Neural crest cell (in vitro differentiated cells): ENCODE results near the gene KRAS. TPM values are rescaled to one million over a fixed set of nuclear protein-coding genes. Genes with fewer than 3 reads are reported as not detected.

Source experiments
- DNase-seq: peaks from one replicate; pipeline ENCODE4 v3.0.0; 2021; ENCODE audit warnings: low read depth, mixed read lengths, low spot score
- H3K27ac Mint-ChIP-seq: one replicate; pipeline ENCODE4 v1.8.0; 2021; ENCODE audit warnings: mild to moderate bottlenecking, mixed read lengths; ENCODE audit not compliant: unreplicated experiment
- H3K27me3 Mint-ChIP-seq: 2 replicates; pipeline ENCODE4 v1.8.0; 2021; ENCODE audit warnings: low read depth, mild to moderate bottlenecking, mixed read lengths
- H3K36me3 Mint-ChIP-seq: 2 replicates; pipeline ENCODE4 v1.8.0; 2021; ENCODE audit warnings: low read depth, mild to moderate bottlenecking, mixed read lengths
- H3K4me1 Mint-ChIP-seq: 2 replicates; pipeline ENCODE4 v1.8.0; 2021; ENCODE audit warnings: mixed read lengths
- H3K4me3 Mint-ChIP-seq: one replicate; pipeline ENCODE4 v1.8.0; 2021; ENCODE audit warnings: mild to moderate bottlenecking, mixed read lengths
- H3K9me3 Mint-ChIP-seq: 2 replicates; pipeline ENCODE4 v1.8.0; 2021; ENCODE audit warnings: mixed read lengths
- CTCF ChIP-seq: fragments of 200-600 bp; sonication (generic); conservative IDR thresholded peaks from 2 replicates; pipeline ENCODE4 v1.5.0; 2021; ENCODE audit warnings: antibody characterized with exemption, mild to moderate bottlenecking
- total RNA-seq: library from RNA; stranded (reverse); gene quantifications from 2 replicates; pipeline ENCODE4 v1.2.1, GENCODE V29; 2021

KRAS gene
- total RNA-seq, 1 donor from 2014 or later: 31.2 TPM

GRCh38 chr12:25195056-25195971, 55.4 kb downstream of the KRAS start, which contains the start of the genes DNAI7 and ETFRF1:
Gene DNAI7, minus strand, starts transcription at chr12:25195160. Its CDS starts 82 bp downstream, at chr12:25195078.
Gene ETFRF1, plus strand, starts transcription at chr12:25195237. Its CDS starts 8,720 bp downstream, at chr12:25203957.
- peak within 1 kb of the TSS; percentile 97 for H3K4me3 Mint-ChIP-seq
- peak within 1 kb of the TSS; percentile 93 for H3K27ac Mint-ChIP-seq
- DNase-seq: peak; percentile 98
- TF ChIP-seq CTCF: peak; percentile 41
- H3K36me3 Mint-ChIP-seq: no peaks in the 10 kb centered on the region
- H3K4me1 Mint-ChIP-seq: peaks cover 20% of the 10 kb centered on the region
- no peaks in the 10 kb centered on the region for H3K27me3 Mint-ChIP-seq
- no peaks in the 10 kb centered on the region for H3K9me3 Mint-ChIP-seq

- no peak for DNase-seq
Observed at GRCh38 chr12:25194722-25195055, 56.0 kb downstream of the KRAS start.

GRCh38 chr12:25194214-25194613, 56.5 kb downstream of the KRAS start:
- peak overlapping the region; percentile 97 for H3K4me3 Mint-ChIP-seq
- H3K9me3 Mint-ChIP-seq: no peaks in the 10 kb centered on the region
- no peak for TF ChIP-seq CTCF
- no peak for DNase-seq
- peaks cover 20% of the 10 kb centered on the region for H3K4me1 Mint-ChIP-seq
- H3K27ac Mint-ChIP-seq: no peak overlapping the region
- no peaks in the 10 kb centered on the region for H3K36me3 Mint-ChIP-seq
- H3K27me3 Mint-ChIP-seq: no peaks in the 10 kb centered on the region

More at GRCh38 chr12:25194722-25195055, 56.0 kb downstream of the KRAS start:
- no peaks in the 10 kb centered on the region for H3K27me3 Mint-ChIP-seq
- H3K9me3 Mint-ChIP-seq: no peaks in the 10 kb centered on the region
- peak overlapping the region; percentile 93 for H3K27ac Mint-ChIP-seq
- TF ChIP-seq CTCF: no peak
- H3K4me1 Mint-ChIP-seq: peaks cover 20% of the 10 kb centered on the region
- peak overlapping the region; percentile 97 for H3K4me3 Mint-ChIP-seq
- H3K36me3 Mint-ChIP-seq: no peaks in the 10 kb centered on the region

GRCh38 chr12:25190793-25191192, 59.9 kb downstream of the KRAS start:
- no peak for TF ChIP-seq CTCF
- Mint-ChIP-seq H3K36me3 (no peaks in the 10 kb centered on the region), H3K27ac (no peak overlapping the region)

GRCh38 chr12:25189656-25190055, 61.1 kb downstream of the KRAS start:
- no peak overlapping the region for H3K4me3 Mint-ChIP-seq
- DNase-seq: no peak
- H3K27me3 Mint-ChIP-seq: no peaks in the 10 kb centered on the region
- peaks cover 5% of the 10 kb centered on the region for H3K4me1 Mint-ChIP-seq
- no peak overlapping the region for H3K27ac Mint-ChIP-seq
- no peaks in the 10 kb centered on the region for H3K36me3 Mint-ChIP-seq
- no peak for TF ChIP-seq CTCF
- no peaks in the 10 kb centered on the region for H3K9me3 Mint-ChIP-seq

More at GRCh38 chr12:25190793-25191192, 59.9 kb downstream of the KRAS start:
- no peaks in the 10 kb centered on the region for H3K9me3 Mint-ChIP-seq
- no peaks in the 10 kb centered on the region for H3K27me3 Mint-ChIP-seq
- H3K4me3 Mint-ChIP-seq: no peak overlapping the region
- DNase-seq: no peak
- peaks cover 16% of the 10 kb centered on the region for H3K4me1 Mint-ChIP-seq
